Stromal cell of bone marrow (primary cell): ENCODE data around the gene F7.
"Not testable (repeated sequence)": the region's sequence is repeated elsewhere in the genome, so short reads cannot be mapped to it uniquely, and the experiment has no call there.

ENCODE experiments used
- DNase-seq: peaks from one replicate; pipeline ENCODE4 v3.0.0-alpha.2; 2012; ENCODE audit warnings: low read depth

Gene F7

GRCh38 chr13:113102727-113103126, 2.9 kb upstream of the F7 start:
- DNase-seq = no peak

GRCh38 chr13:113103646-113104045, 1.9 kb upstream of the F7 start:
- no peak for DNase-seq

GRCh38 chr13:113105921-113106452, 396 bp downstream of the F7 start:
- DNase-seq = no peak

GRCh38 chr13:113106711-113107351, 1.2 kb downstream of the F7 start:
- no peak for DNase-seq

GRCh38 chr13:113108521-113108920, 2.9 kb downstream of the F7 start:
- not testable (repeated sequence) for DNase-seq

GRCh38 chr13:113109151-113110047, 3.8 kb downstream of the F7 start:
- DNase-seq = no peak

GRCh38 chr13:113110048-113110851, 4.7 kb downstream of the F7 start:
- DNase-seq = no peak

- DNase-seq = no peak
These were observed 5.3 kb downstream of the F7 start for GRCh38 chr13:113110852-113111315.

- not testable (repeated sequence) for DNase-seq
These were observed 6.2 kb downstream of the F7 start for GRCh38 chr13:113111821-113112220.

GRCh38 chr13:113112475-113112874, 6.9 kb downstream of the F7 start:
- DNase-seq = not testable (repeated sequence)

GRCh38 chr13:113112893-113113845, 7.6 kb downstream of the F7 start:
- DNase-seq = no peak

GRCh38 chr13:113113846-113114271, 8.3 kb downstream of the F7 start:
- no peak for DNase-seq

- DNase-seq = no peak
These were observed 9.1 kb downstream of the F7 start for GRCh38 chr13:113114511-113115362.

GRCh38 chr13:113115363-113116205, 10.0 kb downstream of the F7 start:
- no peak for DNase-seq

GRCh38 chr13:113116206-113116800, 10.7 kb downstream of the F7 start:
- DNase-seq = no peak

- DNase-seq = no peak
These were observed 11.3 kb downstream of the F7 start for GRCh38 chr13:113116871-113117271.

- DNase-seq = no peak
These were observed 11.8 kb downstream of the F7 start for GRCh38 chr13:113117335-113117872.

- no peak for DNase-seq
These were observed 12.3 kb downstream of the F7 start for GRCh38 chr13:113117911-113118260.
